ENCODE data around the gene IDH3B.

IDH3B gene

DNA sequence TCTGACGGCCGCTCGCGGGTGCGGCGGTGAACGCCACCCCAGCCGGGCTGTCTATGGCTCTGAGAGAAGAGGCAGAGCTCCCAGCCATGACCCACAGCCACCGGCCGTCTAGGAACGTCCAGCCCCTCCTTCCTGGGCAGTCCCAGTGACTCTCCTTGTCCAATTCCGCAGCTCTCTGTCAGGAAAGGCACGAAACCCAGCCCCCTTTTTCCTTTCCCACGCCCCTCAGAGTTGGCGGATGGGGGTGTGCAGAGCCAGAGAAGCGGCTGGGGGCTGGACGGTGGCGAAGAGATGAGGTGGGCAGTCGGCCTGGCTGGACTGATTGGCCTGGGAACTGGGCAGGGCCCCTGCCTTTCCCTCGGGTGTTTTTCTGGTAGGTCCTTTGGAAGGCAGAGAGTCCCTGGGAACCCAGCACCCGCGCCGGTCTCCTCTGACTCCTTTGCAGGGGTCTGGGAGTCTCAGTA, 30.0 kb upstream of the IDH3B start:
- DNase-seq (ENCODE audit: low read depth) = no peak
- TF ChIP-seq, protein P1, sequence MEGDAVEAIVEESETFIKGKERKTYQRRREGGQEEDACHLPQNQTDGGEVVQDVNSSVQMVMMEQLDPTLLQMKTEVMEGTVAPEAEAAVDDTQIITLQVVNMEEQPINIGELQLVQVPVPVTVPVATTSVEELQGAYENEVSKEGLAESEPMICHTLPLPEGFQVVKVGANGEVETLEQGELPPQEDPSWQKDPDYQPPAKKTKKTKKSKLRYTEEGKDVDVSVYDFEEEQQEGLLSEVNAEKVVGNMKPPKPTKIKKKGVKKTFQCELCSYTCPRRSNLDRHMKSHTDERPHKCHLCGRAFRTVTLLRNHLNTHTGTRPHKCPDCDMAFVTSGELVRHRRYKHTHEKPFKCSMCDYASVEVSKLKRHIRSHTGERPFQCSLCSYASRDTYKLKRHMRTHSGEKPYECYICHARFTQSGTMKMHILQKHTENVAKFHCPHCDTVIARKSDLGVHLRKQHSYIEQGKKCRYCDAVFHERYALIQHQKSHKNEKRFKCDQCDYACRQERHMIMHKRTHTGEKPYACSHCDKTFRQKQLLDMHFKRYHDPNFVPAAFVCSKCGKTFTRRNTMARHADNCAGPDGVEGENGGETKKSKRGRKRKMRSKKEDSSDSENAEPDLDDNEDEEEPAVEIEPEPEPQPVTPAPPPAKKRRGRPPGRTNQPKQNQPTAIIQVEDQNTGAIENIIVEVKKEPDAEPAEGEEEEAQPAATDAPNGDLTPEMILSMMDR (IDR thresholded peaks at IDR 0.05; ENCODE audit: low read depth, low read length, missing control alignments) = no peak
- in situ Hi-C loops (cut with HindIII; ENCODE audit: low sequenced_read_pairs) = no loop called here
- H3K4me3 ChIP-seq (ENCODE audit: low read depth, low read length) = no peak overlapping the region

DNA sequence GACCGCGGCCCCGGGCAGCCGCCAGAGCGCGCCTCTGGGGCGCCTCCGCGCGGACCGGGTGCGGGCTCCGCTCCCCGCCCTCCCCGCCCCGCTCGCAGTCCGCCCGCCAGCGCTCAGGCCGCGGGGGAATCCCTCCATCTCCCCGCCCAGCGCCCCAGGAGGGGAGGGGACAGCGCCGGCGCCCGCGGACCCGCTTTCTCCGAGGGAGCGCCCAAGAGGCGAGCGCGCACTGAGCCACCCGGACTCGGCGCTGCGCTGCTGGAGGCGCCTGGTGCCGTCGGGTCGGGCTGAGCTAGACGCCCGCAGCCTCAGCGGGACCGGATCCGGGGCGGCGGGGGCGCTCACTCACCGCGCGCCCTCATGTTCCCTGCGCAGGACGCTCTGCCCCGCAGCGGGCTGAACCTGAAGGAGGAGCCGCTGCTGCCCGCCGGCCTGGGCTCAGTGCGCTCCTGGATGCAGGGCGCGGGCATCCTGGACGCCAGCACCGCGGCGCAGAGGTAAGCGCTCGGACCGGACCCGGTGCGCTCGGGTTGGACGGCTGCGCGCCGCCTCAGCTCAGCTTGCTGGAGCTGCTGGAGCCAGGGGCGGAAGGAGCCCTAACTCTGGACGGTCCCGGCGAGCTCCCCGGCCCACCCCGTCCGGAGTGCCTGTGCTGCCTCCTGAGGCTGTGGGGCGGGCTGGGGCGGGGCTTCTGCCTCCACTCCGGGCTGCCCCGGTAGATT, 29.4 kb upstream of the IDH3B start:
- TF ChIP-seq, protein P1 (IDR thresholded peaks at IDR 0.05; ENCODE audit: low read depth, low read length, missing control alignments) = no peak
- in situ Hi-C loops (cut with HindIII; ENCODE audit: low sequenced_read_pairs) = no loop called here
- no peak for DNase-seq (ENCODE audit: low read depth)
- peak overlapping the region; percentile 20 for H3K4me3 ChIP-seq (ENCODE audit: low read depth, low read length)

DNA sequence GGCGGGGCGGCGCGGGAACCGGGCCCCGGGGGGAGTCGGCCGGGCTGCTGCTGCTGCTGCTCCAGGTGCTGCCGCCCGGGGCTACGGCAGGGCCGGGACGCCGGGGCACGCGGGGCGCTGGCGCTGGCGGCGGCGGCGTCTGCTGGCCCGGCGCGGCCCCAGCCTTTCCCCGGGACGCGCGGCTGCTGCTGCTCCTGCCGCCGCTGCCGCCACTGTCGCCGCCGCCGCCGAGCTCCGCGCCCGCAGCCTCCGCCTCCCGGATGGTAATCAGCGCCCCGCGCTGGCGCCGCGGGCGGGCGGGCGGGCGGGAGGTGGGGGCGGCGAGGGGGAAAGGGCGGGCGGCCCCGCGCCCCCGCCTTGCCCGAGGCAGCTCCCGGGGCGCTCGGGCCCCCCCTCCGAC, 28.9 kb upstream of the IDH3B start:
- in situ Hi-C loops (cut with HindIII; ENCODE audit: low sequenced_read_pairs) = no loop called here
- H3K4me3 ChIP-seq (ENCODE audit: low read depth, low read length) = no peak overlapping the region
- DNase-seq (ENCODE audit: low read depth) = no peak
- TF ChIP-seq, protein P1 (IDR thresholded peaks at IDR 0.05; ENCODE audit: low read depth, low read length, missing control alignments) = no peak

DNA sequence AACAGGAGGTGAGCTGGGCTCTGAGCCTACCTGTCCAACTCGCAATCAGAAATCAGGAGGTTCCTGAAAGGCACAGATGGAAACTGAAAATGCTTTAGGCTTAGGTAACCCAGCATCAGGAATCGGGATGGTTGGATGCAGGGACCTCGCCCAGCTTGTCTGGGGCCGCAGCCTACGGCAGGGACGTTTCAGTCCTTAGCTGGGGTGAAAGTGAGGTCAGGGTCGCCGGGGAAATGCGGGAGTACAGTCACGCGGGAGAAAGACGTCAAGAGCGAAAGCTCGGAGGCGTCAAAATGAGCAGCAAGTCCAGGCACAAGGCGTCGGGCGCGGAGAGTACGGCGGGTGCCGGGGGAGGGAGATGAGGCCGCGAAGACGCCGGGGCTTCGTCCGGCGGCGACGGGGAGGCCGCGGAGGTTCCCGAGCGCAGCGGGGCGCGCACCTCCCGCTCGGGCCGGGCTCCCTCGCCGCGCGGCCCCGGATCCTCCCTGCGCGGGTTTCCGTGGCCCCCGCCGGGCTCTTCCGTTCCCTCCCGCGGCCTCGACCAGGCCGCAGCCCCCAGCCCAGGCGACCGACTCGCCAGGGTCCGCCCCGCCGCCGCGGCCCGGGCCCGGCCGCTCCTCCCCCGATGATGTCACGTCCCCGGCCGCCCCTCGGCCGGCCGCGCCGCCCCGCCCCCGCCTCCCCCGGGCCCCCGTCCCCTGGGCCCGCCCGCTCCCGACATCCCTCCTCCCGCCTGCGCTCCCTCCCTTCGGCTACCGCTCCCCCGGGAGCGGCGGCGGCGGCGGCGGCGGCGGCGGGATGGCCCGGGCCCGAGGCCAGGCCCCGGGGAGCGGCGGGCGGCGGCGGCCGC, 28.2 kb upstream of the IDH3B start, which contains the start of gene EBF4:
Gene EBF4, plus strand, starts transcription at position 745 of the 850 bp plus-strand sequence. CDS start 866 bp downstream, outside the sequence.
- DNase-seq (ENCODE audit: low read depth) = no peak
- TF ChIP-seq, protein P1 (IDR thresholded peaks at IDR 0.05; ENCODE audit: low read depth, low read length, missing control alignments) = no peak
- in situ Hi-C loops (cut with HindIII; ENCODE audit: low sequenced_read_pairs) = no loop called here
- H3K4me3 ChIP-seq (ENCODE audit: low read depth, low read length) = peak within 1 kb of the TSS; percentile 28

DNA sequence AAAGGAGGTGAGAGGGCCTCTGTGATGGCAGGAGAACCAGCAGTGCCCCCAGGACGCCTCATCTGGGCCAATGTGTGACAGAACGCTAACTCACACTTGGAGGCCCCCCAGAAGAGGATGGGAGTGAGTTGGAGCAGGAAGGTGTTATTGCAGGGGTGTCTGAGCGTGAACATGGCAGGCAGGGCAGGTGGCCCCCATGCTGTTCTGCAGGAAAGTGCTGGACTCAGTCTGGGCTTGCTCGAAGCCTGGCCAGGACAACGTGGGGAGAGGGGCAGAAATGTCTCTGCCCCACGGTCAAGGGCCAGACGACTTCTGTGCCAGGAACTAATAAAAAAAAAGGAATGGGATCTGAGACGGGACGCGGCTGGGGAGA, 27.6 kb upstream of the IDH3B start:
- TF ChIP-seq, protein P1 (IDR thresholded peaks at IDR 0.05; ENCODE audit: low read depth, low read length, missing control alignments) = no peak
- DNase-seq (ENCODE audit: low read depth) = no peak
- no peak overlapping the region for H3K4me3 ChIP-seq (ENCODE audit: low read depth, low read length)
- in situ Hi-C loops (cut with HindIII; ENCODE audit: low sequenced_read_pairs) = no loop called here

DNA sequence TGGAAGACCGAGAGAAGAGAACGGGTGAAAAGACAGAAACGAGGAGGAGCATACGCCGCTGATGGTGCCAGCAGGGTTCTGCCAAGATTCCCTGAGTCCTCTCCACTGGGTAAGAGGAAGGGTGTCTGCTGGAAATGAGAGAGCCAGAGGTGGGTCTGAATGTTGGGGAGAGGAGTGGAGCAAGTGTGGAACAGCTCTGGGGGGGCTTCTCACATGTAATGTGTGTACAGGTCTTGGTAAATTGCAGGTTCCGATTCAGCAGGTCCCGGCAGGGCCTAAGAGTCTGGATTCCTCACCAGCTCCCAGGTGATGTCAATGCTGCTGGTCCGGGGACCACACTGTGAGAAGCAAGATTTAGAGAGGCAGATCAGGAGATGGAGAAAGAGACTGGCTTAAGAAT, 27.1 kb upstream of the IDH3B start:
- in situ Hi-C loops (cut with HindIII; ENCODE audit: low sequenced_read_pairs) = no loop called here
- TF ChIP-seq, protein P1 (IDR thresholded peaks at IDR 0.05; ENCODE audit: low read depth, low read length, missing control alignments) = no peak
- DNase-seq (ENCODE audit: low read depth) = no peak
- H3K4me3 ChIP-seq (ENCODE audit: low read depth, low read length) = no peak overlapping the region

Data from astrocyte of the cerebellum (primary cell).